Measurements from ENCODE around the gene NRL. TPM values are rescaled to one million over a fixed set of nuclear protein-coding genes. Genes with fewer than 3 reads are reported as not detected.
A peak's percentile ranks its signal among the peaks of the same experiment; 100 is the strongest.
"Not testable (repeated sequence)": the region's sequence is repeated elsewhere in the genome, so short reads cannot be mapped to it uniquely, and the experiment has no call there.

Gene NRL
- total and polyA plus RNA-seq, 9 of the 15 experiments (the other 6 are each of a cell fraction or from before 2014, with no cell fraction given), result 0.07 to 2.7 (median 1.4) TPM; not detected in 1

DNA sequence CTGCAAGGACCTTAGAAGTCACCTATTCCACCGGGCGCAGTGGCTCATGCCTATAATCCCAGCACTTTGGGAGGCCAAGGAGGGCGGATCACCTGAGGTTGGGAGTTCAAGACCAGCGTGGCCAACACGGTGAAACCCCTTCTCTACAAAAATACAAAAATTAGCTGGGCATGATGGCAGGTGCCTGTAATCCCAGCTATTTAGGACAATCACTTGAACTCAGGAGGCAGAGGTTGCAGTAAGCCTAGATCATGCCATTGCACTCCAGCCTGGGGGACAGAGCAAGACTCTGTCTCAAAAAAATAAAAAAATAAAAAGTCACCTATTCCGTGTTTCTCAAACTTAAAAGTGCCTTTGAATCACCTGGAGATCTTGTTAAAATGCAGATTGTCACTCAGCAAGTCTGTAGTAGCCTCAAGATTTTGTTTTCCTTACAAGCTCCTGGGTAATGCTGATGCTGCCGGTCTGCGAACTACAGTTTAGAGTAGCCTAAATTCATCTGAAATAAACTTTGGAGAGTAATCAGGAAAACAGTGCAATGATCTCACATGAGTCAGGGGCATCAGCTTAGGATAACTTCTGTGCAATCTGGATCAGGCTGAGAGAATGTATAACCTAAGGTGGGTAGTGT is 9.0 kb downstream of the NRL start:
- intact Hi-C loops (cut with micrococcal nuclease), result loop anchor here (5.0 kb wide), 1 partner anchor 208 kb away; no protein-coding TSS in a partner anchor
- H3K79me2 ChIP-seq (ENCODE audit: control insufficient read depth, insufficient read depth, low read length); H4K20me1 ChIP-seq (replicated peaks; ENCODE audit: control insufficient read depth, insufficient read depth, low read length); BruUV-seq (replicated peaks); in situ Hi-C loops (cut with MboI); H2AFZ ChIP-seq (ENCODE audit: low read depth, low read length); H3K9me3 ChIP-seq (replicated peaks; ENCODE audit: control insufficient read depth, insufficient read depth, low read depth, low read length); FAIRE-seq; H3K4me1 ChIP-seq (replicated peaks in 1 of 2; ENCODE audit: control insufficient read depth in 2 of 2, insufficient read depth in 2 of 2, low read length in 2 of 2); CTCF ChIA-PET (ENCODE audit: low intra/inter-chr PET ratio); H3K9ac ChIP-seq (ENCODE audit: insufficient read depth in 1 of 2, low read depth in 2 of 2, low read length in 2 of 2); H3K27ac ChIP-seq (ENCODE audit: extremely low read depth, low read depth, low read length); H3K27me3 ChIP-seq (ENCODE audit: control insufficient read depth in 2 of 2, insufficient read depth in 2 of 2, low read length in 2 of 2); H3K4me3 ChIP-seq; H3K4me2 ChIP-seq (ENCODE audit: insufficient read depth, low read length); ATAC-seq; H3K9me1 ChIP-seq (ENCODE audit: control insufficient read depth, insufficient read depth, low read length); DNase-seq (ENCODE audit: extremely low read depth in 1 of 4, low spot score in 3 of 4): not testable (repeated sequence)
- POLR2A ChIA-PET, result interaction anchor here (0.7 to 4.8 kb wide), 3 partner anchors 8 to 15 kb away, joined by 3 to 29 read pairs (median 11); partner anchors contain the start of genes DCAF11, NRL and PCK2
- WGBS (ENCODE audit: insufficient coverage, low coverage, missing lambda C conversion rate), result 76% methylated on average over 7 of the region's 8 CpGs
- peaks cover 22% of the 10 kb centered on the region; the same call in 2 of the 3 replicates for H3K36me3 ChIP-seq (ENCODE audit: control insufficient read depth, insufficient read depth, low read length)

DNA sequence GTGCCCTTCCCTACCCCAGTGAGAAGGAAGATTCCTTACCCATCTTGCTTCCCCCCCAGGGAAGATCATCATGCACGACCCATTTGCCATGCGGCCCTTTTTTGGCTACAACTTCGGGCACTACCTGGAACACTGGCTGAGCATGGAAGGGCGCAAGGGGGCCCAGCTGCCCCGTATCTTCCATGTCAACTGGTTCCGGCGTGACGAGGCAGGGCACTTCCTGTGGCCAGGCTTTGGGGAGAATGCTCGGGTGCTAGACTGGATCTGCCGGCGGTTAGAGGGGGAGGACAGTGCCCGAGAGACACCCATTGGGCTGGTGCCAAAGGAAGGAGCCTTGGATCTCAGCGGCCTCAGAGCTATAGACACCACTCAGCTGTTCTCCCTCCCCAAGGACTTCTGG is 11.3 kb downstream of the NRL start:
- FAIRE-seq (no peak), ATAC-seq (no peak), DNase-seq (ENCODE audit: extremely low read depth in 1 of 4, low spot score in 3 of 4) (no peak)
- ChIA-PET CTCF (ENCODE audit: low intra/inter-chr PET ratio) (interaction anchor here (0.5 kb wide), 1 partner anchor 144 kb away, joined by 4 read pairs; no protein-coding TSS in a partner anchor), POLR2A (interaction anchor here (1.0 to 2.4 kb wide), 3 partner anchors 9 to 29 kb away, joined by 4 to 13 read pairs (median 13); partner anchors contain the start of genes DCAF11, NRL and PCK2)
- in situ Hi-C loops (cut with MboI) (no loop called here), intact Hi-C loops (cut with micrococcal nuclease) (no loop called here)
- Histone ChIP-seq H3K4me3 (no peak overlapping the region), H3K9me3 (replicated peaks; ENCODE audit: control insufficient read depth, insufficient read depth, low read depth, low read length) (no peaks in the 10 kb centered on the region; the same call in 1 of the 2 replicates), H3K27me3 (ENCODE audit: control insufficient read depth in 2 of 2, insufficient read depth in 2 of 2, low read length in 2 of 2) (no peaks in the 10 kb centered on the region), H4K20me1 (replicated peaks; ENCODE audit: control insufficient read depth, insufficient read depth, low read length) (no peaks in the 10 kb centered on the region), H3K9me1 (ENCODE audit: control insufficient read depth, insufficient read depth, low read length) (no peaks in the 10 kb centered on the region), H3K9ac (ENCODE audit: insufficient read depth in 1 of 2, low read depth in 2 of 2, low read length in 2 of 2) (no peak overlapping the region), H3K36me3 (ENCODE audit: control insufficient read depth, insufficient read depth, low read length) (peaks cover 45% of the 10 kb centered on the region; the same call in 2 of the 3 replicates), H3K4me2 (ENCODE audit: insufficient read depth, low read length) (no peak overlapping the region), H3K79me2 (ENCODE audit: control insufficient read depth, insufficient read depth, low read length) (no peaks in the 10 kb centered on the region), H2AFZ (ENCODE audit: low read depth, low read length) (no peak overlapping the region), H3K4me1 (replicated peaks in 1 of 2; ENCODE audit: control insufficient read depth in 2 of 2, insufficient read depth in 2 of 2, low read length in 2 of 2) (no peaks in the 10 kb centered on the region; a peak in 1 of 5 replicates), H3K27ac (ENCODE audit: extremely low read depth, low read depth, low read length) (no peak overlapping the region)
- no TSS peak for BruUV-seq (replicated peaks)
- 98% methylated on average over 6 of the region's 13 CpGs for WGBS (ENCODE audit: insufficient coverage, low coverage, missing lambda C conversion rate)
- TF ChIP-seq, protein P1, sequence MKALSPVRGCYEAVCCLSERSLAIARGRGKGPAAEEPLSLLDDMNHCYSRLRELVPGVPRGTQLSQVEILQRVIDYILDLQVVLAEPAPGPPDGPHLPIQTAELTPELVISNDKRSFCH (CRISPR knock-in tag; IDR thresholded peaks at IDR 0.05), result no peak
- TF ChIP-seq, protein P1 (tag; IDR thresholded peaks at IDR 0.05), result no peak
- TF ChIP-seq CBFB (CRISPR knock-in tag; IDR thresholded peaks at IDR 0.05) (no peak), DACH1 (IDR thresholded peaks at IDR 0.05; ENCODE audit: partially characterized antibody) (no peak), PTTG1 (tag; IDR thresholded peaks at IDR 0.05; ENCODE audit: low read depth) (no peak), SAFB (IDR thresholded peaks at IDR 0.05; ENCODE audit: borderline replicate concordance, low read depth, low read length) (no peak), XRCC3 (IDR thresholded peaks at IDR 0.05) (no peak), POLR2G (IDR thresholded peaks at IDR 0.05; ENCODE audit: low read depth, low read length) (peak; percentile 75), FOSL1 (tag; conservative IDR thresholded peaks at IDR 0.05) (no peak), WHSC1 (IDR thresholded peaks at IDR 0.05; ENCODE audit: low read length) (no peak)
- TF ChIP-seq, protein P2, sequence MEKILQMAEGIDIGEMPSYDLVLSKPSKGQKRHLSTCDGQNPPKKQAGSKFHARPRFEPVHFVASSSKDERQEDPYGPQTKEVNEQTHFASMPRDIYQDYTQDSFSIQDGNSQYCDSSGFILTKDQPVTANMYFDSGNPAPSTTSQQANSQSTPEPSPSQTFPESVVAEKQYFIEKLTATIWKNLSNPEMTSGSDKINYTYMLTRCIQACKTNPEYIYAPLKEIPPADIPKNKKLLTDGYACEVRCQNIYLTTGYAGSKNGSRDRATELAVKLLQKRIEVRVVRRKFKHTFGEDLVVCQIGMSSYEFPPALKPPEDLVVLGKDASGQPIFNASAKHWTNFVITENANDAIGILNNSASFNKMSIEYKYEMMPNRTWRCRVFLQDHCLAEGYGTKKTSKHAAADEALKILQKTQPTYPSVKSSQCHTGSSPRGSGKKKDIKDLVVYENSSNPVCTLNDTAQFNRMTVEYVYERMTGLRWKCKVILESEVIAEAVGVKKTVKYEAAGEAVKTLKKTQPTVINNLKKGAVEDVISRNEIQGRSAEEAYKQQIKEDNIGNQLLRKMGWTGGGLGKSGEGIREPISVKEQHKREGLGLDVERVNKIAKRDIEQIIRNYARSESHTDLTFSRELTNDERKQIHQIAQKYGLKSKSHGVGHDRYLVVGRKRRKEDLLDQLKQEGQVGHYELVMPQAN (IDR thresholded peaks at IDR 0.05; ENCODE audit: borderline replicate concordance), result no peak
- TF ChIP-seq, protein P3, sequence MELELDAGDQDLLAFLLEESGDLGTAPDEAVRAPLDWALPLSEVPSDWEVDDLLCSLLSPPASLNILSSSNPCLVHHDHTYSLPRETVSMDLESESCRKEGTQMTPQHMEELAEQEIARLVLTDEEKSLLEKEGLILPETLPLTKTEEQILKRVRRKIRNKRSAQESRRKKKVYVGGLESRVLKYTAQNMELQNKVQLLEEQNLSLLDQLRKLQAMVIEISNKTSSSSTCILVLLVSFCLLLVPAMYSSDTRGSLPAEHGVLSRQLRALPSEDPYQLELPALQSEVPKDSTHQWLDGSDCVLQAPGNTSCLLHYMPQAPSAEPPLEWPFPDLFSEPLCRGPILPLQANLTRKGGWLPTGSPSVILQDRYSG (tag; conservative IDR thresholded peaks at IDR 0.05; ENCODE audit: low read depth), result no peak
